Measurements from ENCODE around the gene ST14.
"Not testable (repeated sequence)": the region's sequence is repeated elsewhere in the genome, so short reads cannot be mapped to it uniquely, and the experiment has no call there.

Gene ST14

GRCh38 chr11:130223291-130223971 is 63.8 kb downstream of the ST14 start:
- DNase-seq (ENCODE audit: low spot score) = no peak

GRCh38 chr11:130227373-130227772 is 67.8 kb downstream of the ST14 start:
- DNase-seq (ENCODE audit: low spot score) = no peak

DNA sequence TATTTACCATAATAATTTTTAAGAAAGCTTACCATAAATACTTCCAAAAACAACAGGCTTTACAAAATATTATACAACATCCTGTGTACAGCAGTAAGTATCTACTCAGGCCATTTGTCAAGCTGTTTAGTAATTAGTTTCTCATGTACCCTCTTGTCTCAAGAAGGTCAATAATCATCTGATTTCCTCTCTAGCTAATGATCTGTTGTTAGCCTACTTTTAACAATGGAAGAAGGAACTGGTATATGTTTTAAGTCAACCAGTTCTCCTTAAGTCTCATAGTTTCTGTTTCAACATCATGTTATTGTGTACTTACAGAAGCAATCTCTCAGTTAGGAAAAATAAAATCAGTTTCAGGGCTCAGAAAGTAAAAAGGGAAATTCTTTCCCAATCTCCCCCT is 73.9 kb downstream of the ST14 start:
- not testable (repeated sequence) for DNase-seq (ENCODE audit: low spot score)

DNA sequence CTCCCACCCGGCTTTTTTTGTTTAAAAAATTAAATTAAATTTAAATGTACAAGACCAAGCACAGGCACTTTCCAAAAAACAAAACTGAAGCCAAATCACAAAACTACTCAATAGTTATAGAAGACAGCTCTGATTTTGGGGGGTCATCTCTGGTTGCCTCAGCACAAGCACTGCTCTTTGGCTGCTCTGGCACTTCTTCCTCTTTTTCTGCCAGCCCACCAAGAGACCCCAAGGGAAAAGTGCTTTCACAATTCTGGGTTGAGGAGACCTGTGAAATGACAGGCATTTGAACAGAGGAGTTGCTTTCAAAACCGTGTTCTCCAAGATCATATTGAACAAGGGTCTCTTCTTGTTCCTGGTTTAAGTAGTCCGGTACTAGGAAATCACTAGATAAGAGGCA is 74.3 kb downstream of the ST14 start:
- not testable (repeated sequence) for DNase-seq (ENCODE audit: low spot score)

GRCh38 chr11:130234315-130234714 is 74.7 kb downstream of the ST14 start:
- DNase-seq (ENCODE audit: low spot score) = no peak

DNA sequence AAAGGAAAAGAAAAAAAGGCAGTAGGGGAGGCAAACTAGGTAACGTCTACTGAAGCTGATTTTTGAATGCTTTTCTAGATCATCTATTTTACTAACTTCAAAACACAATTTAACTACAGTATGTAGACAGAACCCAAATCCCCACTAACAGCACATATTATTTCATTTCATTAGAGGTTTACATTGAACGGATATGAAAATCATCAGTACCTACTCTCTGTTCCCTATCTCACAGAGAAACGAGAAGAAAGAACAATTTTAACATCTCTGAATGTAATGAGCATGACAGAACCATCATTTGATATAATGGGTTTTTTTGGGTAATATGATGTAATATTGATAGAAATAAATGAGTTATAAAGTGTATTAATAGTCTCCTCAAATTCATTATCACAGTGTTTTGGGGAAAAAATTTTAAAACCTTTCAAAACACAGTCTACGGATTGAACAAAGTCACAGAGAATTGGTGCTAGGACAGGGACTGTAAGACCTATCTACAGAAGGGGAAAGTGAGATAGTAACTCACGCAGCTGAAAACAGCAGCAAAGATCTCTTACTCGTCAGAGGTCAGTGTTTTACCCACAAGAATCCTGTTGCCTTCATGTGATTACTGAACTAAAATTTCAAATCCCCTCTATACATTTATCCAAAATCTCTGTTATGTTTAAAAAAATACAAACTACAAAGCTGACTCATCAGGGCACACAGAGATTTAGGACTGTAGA is 77.9 kb downstream of the ST14 start:
- DNase-seq (ENCODE audit: low spot score) = no peak

DNA sequence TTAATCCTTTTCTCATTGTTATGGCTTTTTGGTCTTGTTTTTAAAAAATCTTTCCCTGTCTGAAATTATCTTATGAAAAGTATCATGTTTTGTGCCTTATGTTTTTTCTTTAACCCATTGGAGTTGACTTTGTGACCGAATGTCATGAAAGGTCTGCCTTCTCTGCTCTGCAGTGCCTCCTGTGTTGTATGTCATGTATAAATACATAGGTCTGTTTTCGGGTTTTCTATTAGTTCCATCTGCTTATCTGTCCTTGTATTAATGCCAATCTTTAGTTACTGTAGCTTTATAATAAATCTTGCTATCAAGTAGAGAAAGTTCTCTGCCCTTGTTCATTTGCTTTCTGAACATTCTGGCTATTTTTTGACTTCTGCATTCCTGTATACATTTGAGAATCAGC is 82.1 kb downstream of the ST14 start:
- DNase-seq (ENCODE audit: low spot score) = no peak

DNA sequence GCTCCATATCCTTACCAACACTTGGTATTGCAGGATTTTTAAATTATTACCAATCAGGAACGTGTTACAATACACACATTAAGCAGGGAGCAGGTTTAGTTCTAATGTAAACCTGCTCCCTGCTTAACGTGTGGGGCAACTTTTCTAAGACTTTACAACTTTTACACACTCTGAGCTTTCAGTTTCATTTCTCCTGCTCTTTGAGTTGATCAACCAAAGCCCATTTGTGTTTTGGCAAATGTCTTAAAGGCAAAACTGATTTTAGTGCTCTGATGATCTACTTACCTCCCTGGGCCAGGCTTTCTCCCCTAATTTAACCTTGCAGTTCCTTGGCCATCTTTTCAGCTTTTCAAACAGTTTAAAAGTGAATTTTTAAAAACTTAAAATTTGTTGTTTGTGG is 84.2 kb downstream of the ST14 start:
- DNase-seq (ENCODE audit: low spot score) = no peak

DNA sequence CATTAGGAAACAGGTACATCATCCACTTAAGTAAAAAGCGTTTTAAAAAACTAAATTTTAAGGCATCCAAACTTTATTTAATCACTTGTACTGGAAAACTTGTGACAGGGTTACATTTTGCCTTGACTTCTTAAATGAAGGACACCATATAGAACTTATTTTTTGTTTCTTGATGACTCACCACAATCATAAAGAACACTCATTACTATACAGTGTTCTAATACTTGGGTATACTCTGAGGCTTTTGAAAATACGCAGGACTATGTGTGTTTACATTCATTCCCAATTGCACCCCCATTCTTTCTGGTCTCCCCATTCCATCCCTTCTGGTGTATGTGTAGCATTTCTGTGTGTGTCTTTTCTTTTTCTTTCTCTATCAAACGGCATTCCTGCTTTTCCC is 85.3 kb downstream of the ST14 start:
- DNase-seq (ENCODE audit: low spot score) = no peak

GRCh38 chr11:130245375-130245774 is 85.8 kb downstream of the ST14 start:
- not testable (repeated sequence) for DNase-seq (ENCODE audit: low spot score)

DNA sequence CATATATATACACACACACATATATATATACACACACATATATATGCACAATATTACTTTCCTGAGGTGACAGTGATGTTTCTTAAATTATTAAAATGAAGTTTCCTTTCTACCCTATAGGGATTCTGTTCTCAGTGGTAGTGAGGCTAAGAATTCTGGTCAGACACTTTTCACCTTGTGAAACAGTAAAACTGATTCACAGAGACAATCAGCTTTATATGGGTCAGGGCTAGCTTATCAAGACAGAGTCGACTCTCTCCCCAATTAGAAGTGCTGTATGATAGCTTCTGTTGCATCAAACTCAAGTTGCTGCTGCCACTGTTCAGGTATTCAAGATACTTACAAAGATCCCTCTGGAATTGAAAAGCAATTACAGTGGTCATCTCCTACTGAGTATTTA is 86.7 kb downstream of the ST14 start:
- DNase-seq (ENCODE audit: low spot score) = no peak

- DNase-seq (ENCODE audit: low spot score) = no peak
Observed at GRCh38 chr11:130246738-130247137, 87.2 kb downstream of the ST14 start.

- no peak for DNase-seq (ENCODE audit: low spot score)
Observed at GRCh38 chr11:130247319-130247718, 87.7 kb downstream of the ST14 start.

DNA sequence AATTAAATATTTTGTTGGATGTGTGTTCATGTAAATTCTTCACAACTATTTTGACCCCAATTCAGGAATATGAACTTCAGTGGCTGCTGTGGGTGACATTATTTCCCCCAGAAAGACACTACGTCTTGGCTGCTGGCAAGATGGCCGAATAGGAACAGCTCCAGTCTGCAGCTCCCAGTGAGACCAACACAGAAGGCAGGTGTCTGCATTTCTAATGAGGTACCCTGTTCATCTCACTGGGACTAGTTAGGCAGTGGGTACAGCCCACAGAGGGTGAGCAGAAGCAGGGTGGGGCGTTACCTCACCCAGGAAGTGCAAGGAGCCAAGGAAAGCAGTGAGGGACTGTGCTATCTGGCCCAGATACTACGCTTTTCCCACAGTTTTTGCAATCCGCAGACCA is 89.8 kb downstream of the ST14 start:
- DNase-seq (ENCODE audit: low spot score) = no peak

GRCh38 chr11:130249929-130250328 is 90.3 kb downstream of the ST14 start:
- DNase-seq (ENCODE audit: low spot score) = not testable (repeated sequence)

- DNase-seq (ENCODE audit: low spot score) = not testable (repeated sequence)
Observed at GRCh38 chr11:130251763-130252162, 92.2 kb downstream of the ST14 start.
